HepG2 (cell line): Measurements from ENCODE around the gene AGRN. TPM values are rescaled to one million over a fixed set of nuclear protein-coding genes. Genes with fewer than 3 reads are reported as not detected.

Experiments
- ATF1 ChIP-seq: IDR thresholded peaks from 2 replicates; pipeline ENCODE4 v1.6.1; 2016; ENCODE audit warnings: mild to moderate bottlenecking, control low read depth
- FIP1L1 ChIP-seq: fragments of 200-400 bp; formaldehyde crosslinking; IDR thresholded peaks from 2 replicates; pipeline ENCODE4 v1.6.1; 2018; ENCODE audit warnings: low read depth, mild to moderate bottlenecking, low read length, moderate library complexity, borderline replicate concordance; ENCODE audit not compliant: insufficient read depth
- SRSF9 ChIP-seq: fragments of 200-400 bp; formaldehyde crosslinking; IDR thresholded peaks from 2 replicates; pipeline ENCODE4 v1.6.1; 2018; ENCODE audit warnings: borderline replicate concordance, mild to moderate bottlenecking, low read depth, low read length; ENCODE audit not compliant: insufficient read depth, poor library complexity, severe bottlenecking
- TSC22D2 ChIP-seq: sonication (generic); formaldehyde crosslinking; IDR thresholded peaks from 2 replicates; pipeline ENCODE4 v1.5.1; 2020; ENCODE audit warnings: missing genetic modification reagents, mild to moderate bottlenecking, borderline replicate concordance
- WIZ ChIP-seq: sonication (generic); formaldehyde crosslinking; IDR thresholded peaks from 2 replicates; pipeline ENCODE4 v1.5.1; 2020; ENCODE audit warnings: mild to moderate bottlenecking, missing genetic modification reagents
- XRCC5 ChIP-seq: fragments of 200-400 bp; formaldehyde crosslinking; optimal IDR thresholded peaks from 2 replicates; pipeline ENCODE3; 2017; ENCODE audit warnings: mild to moderate bottlenecking, low read length
- ZNF644 ChIP-seq: IDR thresholded peaks from 2 replicates; pipeline ENCODE4 v1.6.1; 2016; ENCODE audit warnings: low read depth
- ZNF777 ChIP-seq: sonication (generic); formaldehyde crosslinking; IDR thresholded peaks from 2 replicates; pipeline ENCODE4 v1.4.0; 2020; ENCODE audit warnings: missing genetic modification reagents
- ZNF788 ChIP-seq: sonication (generic); formaldehyde crosslinking; IDR thresholded peaks from 2 replicates; pipeline ENCODE4 v1.5.0; 2020; ENCODE audit warnings: mild to moderate bottlenecking, missing genetic modification reagents, borderline replicate concordance
- polyA plus RNA-seq, 8 experiments: library from polyadenylated mRNA; depleted of rRNA in 3 of 8; stranded (reverse) in 7 of 8; unstranded in 1 of 8; fragments of >200 nt; fragmentation: Illumina TruSeq in 4 of 8; extraction: Trizol in 4 of 8; gene quantifications; 2 replicates each; pipeline versions ENCODE4 v1.2.1 to v1.2.3, GENCODE V29; 2011 to 2016; ENCODE audit warnings: low read depth in 4 of 8, missing spikeins in 1 of 8, mixed read lengths in 1 of 8; ENCODE audit not compliant: insufficient read depth in 1 of 8
- total RNA-seq, 5 experiments: library from RNA; depleted of rRNA; stranded (reverse); fragments of >200 nt; fragmentation: Illumina TruSeq; extraction: Trizol; gene quantifications; 2 replicates each; pipeline ENCODE4 v1.2.3, GENCODE V29; 2016; ENCODE audit warnings: low read depth in 1 of 5
- TF ChIP-seq, protein P1 (sequence below): sonication (generic); formaldehyde crosslinking; IDR thresholded peaks from 2 replicates; pipeline ENCODE4 v1.5.1; 2020; ENCODE audit warnings: missing genetic modification reagents, mild to moderate bottlenecking, borderline replicate concordance
- TF ChIP-seq, protein P2 (sequence below): sonication (generic); formaldehyde crosslinking; IDR thresholded peaks from 2 replicates; pipeline ENCODE4 v1.4.0; 2020; ENCODE audit warnings: mild to moderate bottlenecking, missing genetic modification reagents
- TF ChIP-seq, protein P3 (sequence below): sonication (generic); formaldehyde crosslinking; IDR thresholded peaks from 2 replicates; pipeline ENCODE4 v1.5.0; 2020; ENCODE audit warnings: mild to moderate bottlenecking, missing genetic modification reagents, borderline replicate concordance
- TF ChIP-seq, protein P4 (sequence below): sonication (generic); formaldehyde crosslinking; IDR thresholded peaks from 2 replicates; pipeline ENCODE4 v1.5.0; 2020; ENCODE audit warnings: mild to moderate bottlenecking, missing genetic modification reagents

AGRN gene
- total and polyA plus RNA-seq, 2 of the 13 experiments (the other 11 are each of a cell fraction or from before 2014, with no cell fraction given), result 29.8 to 65.2 TPM

DNA sequence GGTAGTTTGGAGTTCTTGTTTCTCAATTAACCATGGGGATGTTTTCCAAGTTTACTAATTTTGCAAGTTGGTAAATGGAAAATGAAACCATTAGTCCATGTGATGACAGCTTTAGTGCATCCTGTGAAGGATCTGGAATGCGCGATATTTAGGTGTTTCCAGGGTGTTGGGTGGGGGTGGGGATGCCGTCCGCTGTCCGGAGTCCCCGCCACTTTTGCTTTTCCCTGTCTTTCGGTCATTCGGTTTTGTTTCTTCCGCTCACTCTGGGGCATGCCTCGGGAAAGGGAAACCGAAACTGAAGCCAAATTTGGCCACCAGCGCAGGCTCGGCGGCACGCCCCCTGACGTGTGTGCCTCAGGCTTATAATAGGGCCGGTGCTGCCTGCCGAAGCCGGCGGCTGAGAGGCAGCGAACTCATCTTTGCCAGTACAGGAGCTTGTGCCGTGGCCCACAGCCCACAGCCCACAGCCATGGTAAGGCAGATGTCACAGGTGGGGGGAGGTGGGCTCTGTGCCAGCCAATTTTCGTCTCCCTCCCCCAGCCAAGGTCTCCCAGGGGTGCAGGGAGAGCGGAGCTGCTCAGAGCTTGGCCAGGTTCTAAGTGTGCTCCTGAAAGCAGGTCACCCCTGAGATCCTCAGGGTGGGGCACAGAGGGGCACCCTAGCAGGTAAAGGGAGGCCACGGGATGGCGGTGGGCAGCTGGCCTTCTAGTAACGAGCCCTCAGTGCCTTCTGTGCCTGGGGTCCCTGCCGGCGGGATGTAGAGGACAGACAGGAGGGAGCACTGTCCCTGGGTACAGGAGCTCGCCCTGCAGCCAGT is 6.6 kb upstream of the AGRN start, which contains the start of gene ISG15 (continued):
- TF ChIP-seq, protein P1, sequence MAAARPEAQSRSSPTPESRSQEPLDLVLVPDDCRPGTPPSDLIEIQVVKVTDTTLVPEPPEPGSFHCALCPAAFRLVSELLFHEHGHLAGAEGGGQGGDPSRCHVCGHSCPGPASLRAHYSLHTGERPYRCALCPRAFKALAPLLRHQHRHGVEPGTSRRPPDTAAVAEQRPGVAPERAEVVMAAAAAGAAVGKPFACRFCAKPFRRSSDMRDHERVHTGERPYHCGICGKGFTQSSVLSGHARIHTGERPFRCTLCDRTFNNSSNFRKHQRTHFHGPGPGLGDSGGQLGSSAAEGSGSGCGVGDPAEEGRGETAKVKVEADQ (CRISPR knock-in tag), result no peak
- TF ChIP-seq ZNF644 (CRISPR knock-in tag) (no peak), ATF1 (CRISPR knock-in tag) (peak; percentile 66), WIZ (no peak), FIP1L1 (no peak), XRCC5 (no peak), SRSF9 (no peak), ZNF777 (CRISPR knock-in tag) (no peak), TSC22D2 (CRISPR knock-in tag) (no peak), ZNF788 (CRISPR knock-in tag) (peak; percentile 87; the same call in 1 of the 2 replicates)
- TF ChIP-seq, protein P2, sequence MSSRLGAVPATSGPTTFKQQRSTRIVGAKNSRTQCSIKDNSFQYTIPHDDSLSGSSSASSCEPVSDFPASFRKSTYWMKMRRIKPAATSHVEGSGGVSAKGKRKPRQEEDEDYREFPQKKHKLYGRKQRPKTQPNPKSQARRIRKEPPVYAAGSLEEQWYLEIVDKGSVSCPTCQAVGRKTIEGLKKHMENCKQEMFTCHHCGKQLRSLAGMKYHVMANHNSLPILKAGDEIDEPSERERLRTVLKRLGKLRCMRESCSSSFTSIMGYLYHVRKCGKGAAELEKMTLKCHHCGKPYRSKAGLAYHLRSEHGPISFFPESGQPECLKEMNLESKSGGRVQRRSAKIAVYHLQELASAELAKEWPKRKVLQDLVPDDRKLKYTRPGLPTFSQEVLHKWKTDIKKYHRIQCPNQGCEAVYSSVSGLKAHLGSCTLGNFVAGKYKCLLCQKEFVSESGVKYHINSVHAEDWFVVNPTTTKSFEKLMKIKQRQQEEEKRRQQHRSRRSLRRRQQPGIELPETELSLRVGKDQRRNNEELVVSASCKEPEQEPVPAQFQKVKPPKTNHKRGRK, result no peak
- TF ChIP-seq, protein P3, sequence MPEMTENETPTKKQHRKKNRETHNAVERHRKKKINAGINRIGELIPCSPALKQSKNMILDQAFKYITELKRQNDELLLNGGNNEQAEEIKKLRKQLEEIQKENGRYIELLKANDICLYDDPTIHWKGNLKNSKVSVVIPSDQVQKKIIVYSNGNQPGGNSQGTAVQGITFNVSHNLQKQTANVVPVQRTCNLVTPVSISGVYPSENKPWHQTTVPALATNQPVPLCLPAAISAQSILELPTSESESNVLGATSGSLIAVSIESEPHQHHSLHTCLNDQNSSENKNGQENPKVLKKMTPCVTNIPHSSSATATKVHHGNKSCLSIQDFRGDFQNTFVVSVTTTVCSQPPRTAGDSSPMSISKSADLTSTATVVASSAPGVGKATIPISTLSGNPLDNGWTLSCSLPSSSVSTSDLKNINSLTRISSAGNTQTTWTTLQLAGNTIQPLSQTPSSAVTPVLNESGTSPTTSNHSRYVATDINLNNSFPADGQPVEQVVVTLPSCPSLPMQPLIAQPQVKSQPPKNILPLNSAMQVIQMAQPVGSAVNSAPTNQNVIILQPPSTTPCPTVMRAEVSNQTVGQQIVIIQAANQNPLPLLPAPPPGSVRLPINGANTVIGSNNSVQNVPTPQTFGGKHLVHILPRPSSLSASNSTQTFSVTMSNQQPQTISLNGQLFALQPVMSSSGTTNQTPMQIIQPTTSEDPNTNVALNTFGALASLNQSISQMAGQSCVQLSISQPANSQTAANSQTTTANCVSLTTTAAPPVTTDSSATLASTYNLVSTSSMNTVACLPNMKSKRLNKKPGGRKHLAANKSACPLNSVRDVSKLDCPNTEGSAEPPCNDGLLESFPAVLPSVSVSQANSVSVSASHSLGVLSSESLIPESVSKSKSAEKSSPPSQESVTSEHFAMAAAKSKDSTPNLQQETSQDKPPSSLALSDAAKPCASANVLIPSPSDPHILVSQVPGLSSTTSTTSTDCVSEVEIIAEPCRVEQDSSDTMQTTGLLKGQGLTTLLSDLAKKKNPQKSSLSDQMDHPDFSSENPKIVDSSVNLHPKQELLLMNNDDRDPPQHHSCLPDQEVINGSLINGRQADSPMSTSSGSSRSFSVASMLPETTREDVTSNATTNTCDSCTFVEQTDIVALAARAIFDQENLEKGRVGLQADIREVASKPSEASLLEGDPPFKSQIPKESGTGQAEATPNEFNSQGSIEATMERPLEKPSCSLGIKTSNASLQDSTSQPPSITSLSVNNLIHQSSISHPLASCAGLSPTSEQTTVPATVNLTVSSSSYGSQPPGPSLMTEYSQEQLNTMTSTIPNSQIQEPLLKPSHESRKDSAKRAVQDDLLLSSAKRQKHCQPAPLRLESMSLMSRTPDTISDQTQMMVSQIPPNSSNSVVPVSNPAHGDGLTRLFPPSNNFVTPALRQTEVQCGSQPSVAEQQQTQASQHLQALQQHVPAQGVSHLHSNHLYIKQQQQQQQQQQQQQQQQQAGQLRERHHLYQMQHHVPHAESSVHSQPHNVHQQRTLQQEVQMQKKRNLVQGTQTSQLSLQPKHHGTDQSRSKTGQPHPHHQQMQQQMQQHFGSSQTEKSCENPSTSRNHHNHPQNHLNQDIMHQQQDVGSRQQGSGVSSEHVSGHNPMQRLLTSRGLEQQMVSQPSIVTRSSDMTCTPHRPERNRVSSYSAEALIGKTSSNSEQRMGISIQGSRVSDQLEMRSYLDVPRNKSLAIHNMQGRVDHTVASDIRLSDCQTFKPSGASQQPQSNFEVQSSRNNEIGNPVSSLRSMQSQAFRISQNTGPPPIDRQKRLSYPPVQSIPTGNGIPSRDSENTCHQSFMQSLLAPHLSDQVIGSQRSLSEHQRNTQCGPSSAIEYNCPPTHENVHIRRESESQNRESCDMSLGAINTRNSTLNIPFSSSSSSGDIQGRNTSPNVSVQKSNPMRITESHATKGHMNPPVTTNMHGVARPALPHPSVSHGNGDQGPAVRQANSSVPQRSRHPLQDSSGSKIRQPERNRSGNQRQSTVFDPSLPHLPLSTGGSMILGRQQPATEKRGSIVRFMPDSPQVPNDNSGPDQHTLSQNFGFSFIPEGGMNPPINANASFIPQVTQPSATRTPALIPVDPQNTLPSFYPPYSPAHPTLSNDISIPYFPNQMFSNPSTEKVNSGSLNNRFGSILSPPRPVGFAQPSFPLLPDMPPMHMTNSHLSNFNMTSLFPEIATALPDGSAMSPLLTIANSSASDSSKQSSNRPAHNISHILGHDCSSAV (CRISPR knock-in tag), result no peak
- TF ChIP-seq, protein P4, sequence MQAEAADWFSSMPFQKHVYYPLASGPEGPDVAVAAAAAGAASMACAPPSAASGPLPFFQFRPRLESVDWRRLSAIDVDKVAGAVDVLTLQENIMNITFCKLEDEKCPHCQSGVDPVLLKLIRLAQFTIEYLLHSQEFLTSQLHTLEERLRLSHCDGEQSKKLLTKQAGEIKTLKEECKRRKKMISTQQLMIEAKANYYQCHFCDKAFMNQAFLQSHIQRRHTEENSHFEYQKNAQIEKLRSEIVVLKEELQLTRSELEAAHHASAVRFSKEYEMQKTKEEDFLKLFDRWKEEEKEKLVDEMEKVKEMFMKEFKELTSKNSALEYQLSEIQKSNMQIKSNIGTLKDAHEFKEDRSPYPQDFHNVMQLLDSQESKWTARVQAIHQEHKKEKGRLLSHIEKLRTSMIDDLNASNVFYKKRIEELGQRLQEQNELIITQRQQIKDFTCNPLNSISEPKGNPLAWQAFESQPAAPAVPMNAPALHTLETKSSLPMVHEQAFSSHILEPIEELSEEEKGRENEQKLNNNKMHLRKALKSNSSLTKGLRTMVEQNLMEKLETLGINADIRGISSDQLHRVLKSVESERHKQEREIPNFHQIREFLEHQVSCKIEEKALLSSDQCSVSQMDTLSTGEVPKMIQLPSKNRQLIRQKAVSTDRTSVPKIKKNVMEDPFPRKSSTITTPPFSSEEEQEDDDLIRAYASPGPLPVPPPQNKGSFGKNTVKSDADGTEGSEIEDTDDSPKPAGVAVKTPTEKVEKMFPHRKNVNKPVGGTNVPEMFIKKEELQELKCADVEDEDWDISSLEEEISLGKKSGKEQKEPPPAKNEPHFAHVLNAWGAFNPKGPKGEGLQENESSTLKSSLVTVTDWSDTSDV, result no peak
